Ureter (tissue), 1 donor: ENCODE results near the gene MTR. TPM values are rescaled to one million over a fixed set of nuclear protein-coding genes. Genes with fewer than 3 reads are reported as not detected.

Experiments used
- DNase-seq: peaks from one replicate; pipeline ENCODE4 v3.0.0-alpha.2; 2020; ENCODE audit warnings: low spot score
- total RNA-seq: library from RNA; stranded (reverse); gene quantifications from one replicate; pipeline ENCODE4 v1.2.4, GENCODE V29; 2023
- donor health status: DM: yes; HTN: yes; CAD: no.

The MTR gene
- total RNA-seq, 1 donor from 2014 or later = 72.0 TPM

- no peak for DNase-seq
Measured at GRCh38 chr1:236952246-236953003, 157.3 kb downstream of the MTR start.

- DNase-seq = no peak
Measured at GRCh38 chr1:236953151-236953700, 158.1 kb downstream of the MTR start.

Other genes with a start within 250 kb of the MTR start
- gene HEATR1, start 190.8 kb upstream of the MTR start, total RNA-seq = 56.3 TPM
- gene ACTN2, start 108.8 kb upstream of the MTR start, total RNA-seq = 6.7 TPM
- not detected for gene MT1HL1, start 209.1 kb downstream of the MTR start, total RNA-seq
- gene RYR2, start 246.9 kb downstream of the MTR start, total RNA-seq = 5.5 TPM